ENCODE measurements around the gene ATXN1. TPM values are rescaled to one million over a fixed set of nuclear protein-coding genes. Genes with fewer than 3 reads are reported as not detected.

Gene ATXN1
- total and polyA plus RNA-seq, 2 of the 8 experiments (the other 6 are each of a cell fraction or from before 2014, with no cell fraction given) = 1.6 to 4.0 TPM

DNA sequence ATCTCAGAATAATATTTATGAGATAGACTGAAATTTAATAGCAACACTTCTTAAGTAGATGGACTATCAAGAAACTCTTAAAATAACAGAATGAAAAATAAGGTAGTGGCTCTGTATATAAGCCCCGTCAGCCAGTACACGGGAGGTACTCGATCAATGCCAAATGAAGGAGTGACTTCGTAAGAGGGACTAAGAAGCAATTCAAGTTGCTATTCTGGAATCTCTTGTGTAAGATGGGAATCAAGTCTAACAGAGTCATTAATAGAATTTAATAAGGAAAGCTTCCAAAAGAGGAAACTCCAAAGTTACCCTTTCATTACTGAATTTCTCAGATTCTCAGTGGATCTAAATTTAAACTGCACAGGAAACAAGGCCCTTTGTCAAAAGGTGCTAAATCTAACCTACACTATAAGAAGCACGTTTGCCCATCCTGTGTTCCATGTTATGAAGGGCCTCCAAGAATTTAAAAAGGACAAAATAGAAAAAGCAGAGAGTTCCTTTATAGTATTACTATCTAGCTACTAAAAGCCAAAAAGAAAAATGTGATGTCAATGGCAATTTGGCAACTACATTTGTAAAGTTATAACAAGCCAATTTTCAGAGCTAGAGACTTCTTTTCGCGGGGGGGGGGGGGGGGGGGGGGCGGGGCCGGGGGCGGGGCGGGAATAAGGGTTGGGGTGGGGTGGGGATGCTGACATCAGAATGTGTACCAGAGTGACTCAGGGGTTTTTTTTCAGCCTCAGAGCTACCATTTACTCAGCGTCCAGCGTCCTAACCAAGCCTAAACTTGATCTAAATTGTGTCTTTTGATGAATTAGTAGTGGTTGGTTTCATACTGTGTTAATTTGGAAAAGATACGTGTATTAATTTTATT, 322.3 kb downstream of the ATXN1 start:
- Histone ChIP-seq H4K8ac (ENCODE audit: extremely low read depth, insufficient read depth, low read length) (no peak overlapping the region), H3K4ac (replicated peaks; ENCODE audit: insufficient read length, low read depth, low read length) (no peak overlapping the region), H3K79me2 (ENCODE audit: control insufficient read depth in 1 of 2, insufficient read depth in 2 of 2, low read length in 2 of 2) (no peaks in the 10 kb centered on the region), H4K20me1 (replicated peaks in 1 of 2; ENCODE audit: control insufficient read depth in 1 of 2, insufficient read depth in 2 of 2, low read length in 2 of 2) (no peaks in the 10 kb centered on the region), H3K23me2 (ENCODE audit: low read depth, low read length) (no peaks in the 10 kb centered on the region), H3K27ac (ENCODE audit: low read depth, low read length) (no peak overlapping the region), H3K23ac (ENCODE audit: insufficient read length) (no peak overlapping the region), H2BK5ac (ENCODE audit: low read depth, low read length) (no peak overlapping the region), H2AK5ac (ENCODE audit: low read depth, low read length) (no peak overlapping the region), H3K14ac (ENCODE audit: insufficient read length) (no peak overlapping the region), H2AFZ (ENCODE audit: low read length) (no peak overlapping the region), H3K4me2 (ENCODE audit: insufficient read depth in 1 of 2, low read depth in 2 of 2, low read length in 2 of 2) (no peak overlapping the region), H2BK20ac (ENCODE audit: low read length) (no peak overlapping the region), H3K56ac (replicated peaks; ENCODE audit: insufficient read length, low read depth, low read length) (no peak overlapping the region), H3K36me3 (ENCODE audit: control insufficient read depth in 2 of 4, insufficient read depth in 4 of 4, low read length in 3 of 4) (no peaks in the 10 kb centered on the region; a peak in 1 of 8 replicates), H3K9ac (replicated peaks in 1 of 4; ENCODE audit: extremely low read depth in 1 of 4, low read depth in 3 of 4, low read length in 3 of 4) (no peak overlapping the region), H2BK15ac (ENCODE audit: low read length) (no peak overlapping the region), H3K18ac (ENCODE audit: extremely low read depth, low read length) (no peak overlapping the region), H2BK12ac (ENCODE audit: low read depth, low read length) (no peak overlapping the region), H4K91ac (replicated peaks; ENCODE audit: insufficient read length, low read length) (no peak overlapping the region), H2BK120ac (replicated peaks; ENCODE audit: low read depth, low read length) (no peak overlapping the region), H3K4me3 (ENCODE audit: extremely low read depth in 1 of 4, insufficient read depth in 2 of 4, low read depth in 3 of 4, low read length in 4 of 4) (no peak overlapping the region), H3K27me3 (replicated peaks in 1 of 4; ENCODE audit: control insufficient read depth in 3 of 4, extremely low read depth in 1 of 4, insufficient read depth in 3 of 4, low read length in 3 of 4) (no peaks in the 10 kb centered on the region), H3K4me1 (replicated peaks in 1 of 4; ENCODE audit: control insufficient read depth in 3 of 4, insufficient read depth in 4 of 4, low read length in 3 of 4) (no peaks in the 10 kb centered on the region), H3K9me3 (ENCODE audit: insufficient read depth in 2 of 2, low read depth in 1 of 2, low read length in 1 of 2) (no peaks in the 10 kb centered on the region), H3K79me1 (ENCODE audit: low read depth, low read length) (no peaks in the 10 kb centered on the region), H4K5ac (ENCODE audit: insufficient read length, low read depth, low read length) (no peak overlapping the region)
- FAIRE-seq (no peak), DNase-seq (ENCODE audit: low read depth in 1 of 2, low spot score in 2 of 2) (no peak)
- POLR2A ChIA-PET (ENCODE audit: partially characterized antibody) = no interaction called here
- WGBS, 2 experiments (ENCODE audit: extremely low coverage in 1 of 2, insufficient coverage in 1 of 2, insufficient read length in 1 of 2, insufficient replicate concordance in 2 of 2, low coverage in 1 of 2, low lambda C conversion rate in 2 of 2, missing lambda C conversion rate in 1 of 2) = 85% methylated on average over 8 of the region's 14 CpGs; no CpG with 5 or more reads in 1 of the 2 experiments
- TF ChIP-seq MAFK (IDR thresholded peaks at IDR 0.05; ENCODE audit: low read depth, low read length) = 0 out of 2 replicates have a peak, but pooled peaks have one; percentile 38
- peak; percentile 69 for TF ChIP-seq BACH1 (IDR thresholded peaks at IDR 0.05; ENCODE audit: low read length)
- TF ChIP-seq JUN (IDR thresholded peaks at IDR 0.05; ENCODE audit: low read depth, low read length) = no peak
- TF ChIP-seq PHF8 (conservative IDR thresholded peaks at IDR 0.05; ENCODE audit: low read depth, low read length) = no peak
- CTCF ChIA-PET (ENCODE audit: partially characterized antibody) = interaction anchor here (1.1 to 1.9 kb wide), 2 partner anchors 19 to 20 kb away, joined by 3 to 6 read pairs; no protein-coding TSS in a partner anchor
